ENCODE measurements around the gene CCHCR1.

DNA sequence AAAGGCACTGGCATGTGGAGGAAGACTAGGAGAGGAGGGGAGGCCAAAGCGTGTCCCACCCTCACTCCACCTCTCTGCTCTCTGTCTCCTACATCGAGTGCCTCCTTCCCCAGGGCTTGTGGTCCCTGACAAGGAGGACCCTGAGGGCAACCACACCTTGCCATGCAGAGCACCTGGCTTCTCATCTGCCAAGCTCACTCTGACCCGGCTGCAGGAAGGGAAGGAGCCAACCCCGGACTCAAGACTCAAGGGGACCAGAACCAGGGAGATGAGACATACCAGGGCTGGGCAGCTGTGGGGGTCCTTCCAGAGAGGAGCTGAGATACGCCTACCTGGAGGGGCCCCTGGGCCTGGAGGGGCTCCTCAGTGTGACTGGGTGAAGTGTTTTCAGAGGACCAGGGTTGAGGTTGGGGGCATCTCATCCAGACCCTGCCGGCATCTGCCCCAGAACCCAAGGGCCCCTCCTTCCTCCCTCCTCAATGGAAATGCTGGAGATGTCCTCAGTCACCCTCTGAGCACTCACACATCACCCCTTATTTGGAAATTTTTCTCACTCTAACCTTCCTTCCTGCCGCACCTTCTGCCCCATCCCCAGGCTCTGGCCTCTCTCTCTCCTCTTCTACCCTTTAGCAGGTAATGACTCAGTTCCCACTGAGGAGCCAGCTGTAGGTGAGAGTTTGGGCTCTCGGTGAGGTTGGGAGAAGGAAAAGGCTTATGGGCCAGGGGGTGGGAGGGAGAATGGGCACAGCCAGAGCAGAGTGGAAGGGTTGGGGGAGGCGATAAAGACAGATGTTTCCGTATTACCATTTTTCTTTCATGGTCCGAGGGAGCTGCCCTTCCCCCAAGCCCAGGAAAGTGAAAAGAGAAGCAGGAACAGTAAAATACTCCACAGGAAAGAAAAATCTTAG is 44.9 kb upstream of the CCHCR1 start:
- TF ChIP-seq, protein P1, sequence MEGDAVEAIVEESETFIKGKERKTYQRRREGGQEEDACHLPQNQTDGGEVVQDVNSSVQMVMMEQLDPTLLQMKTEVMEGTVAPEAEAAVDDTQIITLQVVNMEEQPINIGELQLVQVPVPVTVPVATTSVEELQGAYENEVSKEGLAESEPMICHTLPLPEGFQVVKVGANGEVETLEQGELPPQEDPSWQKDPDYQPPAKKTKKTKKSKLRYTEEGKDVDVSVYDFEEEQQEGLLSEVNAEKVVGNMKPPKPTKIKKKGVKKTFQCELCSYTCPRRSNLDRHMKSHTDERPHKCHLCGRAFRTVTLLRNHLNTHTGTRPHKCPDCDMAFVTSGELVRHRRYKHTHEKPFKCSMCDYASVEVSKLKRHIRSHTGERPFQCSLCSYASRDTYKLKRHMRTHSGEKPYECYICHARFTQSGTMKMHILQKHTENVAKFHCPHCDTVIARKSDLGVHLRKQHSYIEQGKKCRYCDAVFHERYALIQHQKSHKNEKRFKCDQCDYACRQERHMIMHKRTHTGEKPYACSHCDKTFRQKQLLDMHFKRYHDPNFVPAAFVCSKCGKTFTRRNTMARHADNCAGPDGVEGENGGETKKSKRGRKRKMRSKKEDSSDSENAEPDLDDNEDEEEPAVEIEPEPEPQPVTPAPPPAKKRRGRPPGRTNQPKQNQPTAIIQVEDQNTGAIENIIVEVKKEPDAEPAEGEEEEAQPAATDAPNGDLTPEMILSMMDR (conservative IDR thresholded peaks at IDR 0.05; ENCODE audit: low read depth, low read length), result no peak
- no peak for TF ChIP-seq EZH2 (IDR thresholded peaks at IDR 0.05; ENCODE audit: low read length, unreplicated experiment)
- no peak for TF ChIP-seq EZH2phosphoT487 (IDR thresholded peaks at IDR 0.05; ENCODE audit: borderline replicate concordance, low read length)
